H1 (cell line): ENCODE measurements around the gene OR2H1. TPM values are rescaled to one million over a fixed set of nuclear protein-coding genes. Genes with fewer than 3 reads are reported as not detected.

Experiments
- CHD2 ChIP-seq: IDR thresholded peaks from 2 replicates; pipeline ENCODE4 v1.6.1; 2012; ENCODE audit warnings: low read length, improper control_type of control experiment
- SIX5 ChIP-seq: IDR thresholded peaks from 2 replicates; pipeline ENCODE4 v1.6.1; 2011; ENCODE audit warnings: mild to moderate bottlenecking, low read depth, low read length
- SP4 ChIP-seq: IDR thresholded peaks from 2 replicates; pipeline ENCODE4 v1.6.1; 2012; ENCODE audit warnings: low read length, inconsistent platforms
- polyA plus RNA-seq, 7 experiments: library from polyadenylated mRNA; depleted of rRNA in 3 of 7; stranded (reverse) in 5 of 7; unstranded in 2 of 7; fragments of >200 nt in 5 of 7; fragments of 200-250 nt in 2 of 7; gene quantifications; 1 replicate in 5 of 7; 2 replicates in 1 of 7; 4 replicates in 1 of 7; pipeline versions ENCODE4 v1.2.1 to v1.2.3, GENCODE V29; 2011 to 2013; ENCODE audit warnings: missing spikeins in 2 of 7, mixed read lengths in 2 of 7
- total RNA-seq: library from RNA; stranded (reverse); fragmentation: NEBNext Ultra II Directional; extraction: Animal tissue kit (Norgen Biotek cat#: 25700); gene quantifications from 2 replicates; pipeline ENCODE4 v1.2.1, GENCODE V29; 2021
- TF ChIP-seq, protein P1 (sequence below): IDR thresholded peaks from 2 replicates; pipeline ENCODE4 v1.6.1; 2011; ENCODE audit warnings: low read length, improper control_type of control experiment

OR2H1 gene
- total and polyA plus RNA-seq, 2 of the 8 experiments (the other 6 are each of a cell fraction or from before 2014, with no cell fraction given): not detected

DNA sequence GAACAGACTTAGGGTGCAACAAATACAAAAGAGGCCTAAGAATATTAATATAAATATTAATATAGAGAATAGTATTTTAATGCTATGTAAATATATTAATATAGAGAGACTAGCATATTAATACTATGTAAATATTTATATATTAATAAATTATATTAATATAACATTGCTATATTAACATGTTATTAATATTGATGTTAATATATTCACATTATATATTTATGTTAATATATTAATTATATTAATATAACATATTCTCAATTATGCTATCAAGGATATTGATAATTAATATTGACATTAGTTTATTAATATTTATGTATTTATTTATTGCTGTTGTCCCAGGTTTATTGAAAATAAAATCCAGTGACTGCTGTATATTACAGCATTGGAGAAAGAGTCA, 31.9 kb downstream of the OR2H1 start (continued):
- no peak for TF ChIP-seq SP4
- TF ChIP-seq CHD2: no peak
- TF ChIP-seq, protein P1, sequence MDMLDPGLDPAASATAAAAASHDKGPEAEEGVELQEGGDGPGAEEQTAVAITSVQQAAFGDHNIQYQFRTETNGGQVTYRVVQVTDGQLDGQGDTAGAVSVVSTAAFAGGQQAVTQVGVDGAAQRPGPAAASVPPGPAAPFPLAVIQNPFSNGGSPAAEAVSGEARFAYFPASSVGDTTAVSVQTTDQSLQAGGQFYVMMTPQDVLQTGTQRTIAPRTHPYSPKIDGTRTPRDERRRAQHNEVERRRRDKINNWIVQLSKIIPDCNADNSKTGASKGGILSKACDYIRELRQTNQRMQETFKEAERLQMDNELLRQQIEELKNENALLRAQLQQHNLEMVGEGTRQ: no peak
- TF ChIP-seq SIX5: no peak
- TF ChIP-seq, all 59 proteins: peak for 0
